Inflammatory macrophage treated with lipopolysaccharide for 4 hours (primary cell): ENCODE results near the gene LRRC37A2.
"Not testable (repeated sequence)": the region's sequence is repeated elsewhere in the genome, so short reads cannot be mapped to it uniquely, and the experiment has no call there.

Experiments used
- DNase-seq: peaks from one replicate; pipeline ENCODE4 v3.0.0-alpha.2; 2020

Gene LRRC37A2

DNA sequence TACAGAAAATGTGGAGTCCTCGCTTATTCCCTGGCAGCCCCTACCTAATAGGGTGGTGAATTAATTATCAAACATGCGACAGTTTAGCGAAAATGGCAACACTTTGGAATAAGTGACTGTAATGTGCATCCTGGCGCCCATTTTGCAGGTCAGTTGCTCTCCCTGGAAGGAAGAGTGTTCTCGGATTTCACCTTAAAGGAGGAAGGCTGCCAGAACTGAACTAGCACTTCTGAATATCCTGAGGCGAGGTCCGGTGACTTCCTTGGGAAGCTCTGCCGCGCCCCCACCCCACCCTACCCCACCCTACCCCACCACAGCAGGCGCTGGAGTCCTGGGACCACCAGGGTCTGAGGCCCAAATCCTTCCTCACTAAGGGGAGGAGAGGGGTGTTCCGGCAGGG is at the start of gene LRRC37A2:
LRRC37A2 (plus strand) TSS at position 301 of the 400 bp plus-strand sequence. CDS start 245 bp downstream, outside the sequence.
- DNase-seq, result not testable (repeated sequence)

DNA sequence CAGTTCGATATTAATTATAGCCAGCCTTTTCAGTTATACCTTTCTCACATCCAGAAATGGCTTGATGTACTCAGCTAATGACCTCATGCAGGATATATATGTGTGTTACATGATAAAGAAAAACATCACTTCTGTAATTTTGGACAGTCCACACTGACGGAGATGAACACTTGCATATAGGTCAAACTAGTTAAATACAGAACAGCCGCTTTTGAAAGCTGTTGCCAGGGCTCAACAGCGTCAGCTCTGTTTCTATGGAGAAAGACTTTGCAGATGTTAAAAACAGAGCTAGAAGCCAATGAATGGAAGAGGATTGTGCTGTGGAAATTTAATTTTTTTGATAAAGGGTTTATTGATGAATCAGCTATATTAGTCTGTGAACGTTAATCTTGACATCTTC is 44.6 kb upstream of the LRRC37A2 start:
- DNase-seq, result not testable (repeated sequence)

DNA sequence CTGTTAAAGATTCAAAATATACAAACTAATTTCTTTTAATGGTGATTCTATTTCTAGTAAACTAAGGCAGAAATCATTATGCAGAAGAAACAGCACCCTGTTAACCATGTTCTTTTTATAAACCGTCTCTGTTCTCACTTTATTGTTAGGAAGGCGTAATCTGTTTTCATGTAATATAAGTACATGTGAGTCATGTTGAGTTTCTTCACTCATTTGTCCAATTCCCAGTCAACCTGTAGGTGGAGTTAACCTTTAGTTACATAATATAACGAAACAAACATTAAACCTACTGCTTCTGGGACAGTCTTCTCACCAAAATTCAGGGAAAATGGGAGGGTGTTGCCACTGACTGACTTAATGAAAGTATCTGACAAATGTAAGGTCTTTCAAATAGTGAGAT is 37.8 kb upstream of the LRRC37A2 start:
- DNase-seq, result not testable (repeated sequence)

DNA sequence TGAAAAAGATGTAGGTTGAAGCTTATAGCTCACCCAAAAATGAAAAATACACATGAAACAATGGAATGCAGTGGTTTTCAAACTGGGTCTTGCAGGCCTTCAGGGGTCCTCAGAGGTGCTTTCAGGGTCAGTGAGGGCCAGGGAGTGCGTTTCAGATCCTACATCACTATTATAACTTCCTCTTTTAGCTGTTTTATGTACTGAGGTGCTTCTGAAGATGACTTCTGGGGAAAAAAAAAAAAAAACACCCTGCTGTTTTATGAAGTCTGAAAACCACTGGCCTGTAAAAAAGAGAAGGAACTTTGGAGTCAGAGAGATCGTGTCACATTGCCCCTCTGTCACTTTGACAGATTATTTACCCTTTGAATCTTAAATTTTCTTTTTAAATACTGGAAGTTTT is 36.7 kb upstream of the LRRC37A2 start:
- DNase-seq, result not testable (repeated sequence)

DNA sequence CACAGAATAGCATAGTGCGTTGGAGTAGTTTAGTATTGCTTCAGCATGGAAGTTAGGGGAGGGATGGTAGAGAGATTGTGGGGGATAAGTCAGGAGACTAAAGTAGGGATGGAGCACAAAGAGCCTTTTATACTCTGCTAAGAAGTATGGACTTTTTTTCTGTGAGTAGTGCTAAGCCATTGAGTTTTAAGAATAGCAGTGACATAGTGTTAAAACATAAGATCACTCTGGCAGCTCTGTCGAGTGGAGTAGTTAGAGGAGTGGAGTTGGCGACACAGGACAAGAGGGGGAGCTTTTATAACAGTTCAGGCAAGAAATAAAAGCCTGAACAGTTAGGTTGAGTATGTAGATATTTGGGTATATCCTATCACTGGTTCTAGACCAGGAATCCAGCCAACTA is 33.4 kb upstream of the LRRC37A2 start:
- DNase-seq, result not testable (repeated sequence)

DNA sequence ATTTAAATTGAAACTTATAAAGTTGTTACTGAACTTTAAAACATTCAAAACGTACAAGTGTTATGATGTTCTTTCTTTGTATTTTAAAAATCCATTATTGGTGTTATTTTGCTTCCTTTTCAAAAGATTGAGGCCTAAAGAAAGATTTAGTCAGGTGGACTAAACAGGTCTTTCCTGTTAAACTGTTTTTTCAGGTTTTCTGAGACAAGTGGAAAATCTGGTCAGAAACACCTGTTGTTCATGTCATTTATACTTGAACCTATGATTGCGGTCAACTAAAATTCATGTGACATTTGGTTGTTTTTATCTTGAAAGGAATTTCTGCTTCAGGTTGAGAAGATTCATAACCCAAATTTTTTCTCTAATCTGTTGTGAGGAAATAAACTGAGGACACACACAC is 31.0 kb upstream of the LRRC37A2 start:
- DNase-seq, result not testable (repeated sequence)

DNA sequence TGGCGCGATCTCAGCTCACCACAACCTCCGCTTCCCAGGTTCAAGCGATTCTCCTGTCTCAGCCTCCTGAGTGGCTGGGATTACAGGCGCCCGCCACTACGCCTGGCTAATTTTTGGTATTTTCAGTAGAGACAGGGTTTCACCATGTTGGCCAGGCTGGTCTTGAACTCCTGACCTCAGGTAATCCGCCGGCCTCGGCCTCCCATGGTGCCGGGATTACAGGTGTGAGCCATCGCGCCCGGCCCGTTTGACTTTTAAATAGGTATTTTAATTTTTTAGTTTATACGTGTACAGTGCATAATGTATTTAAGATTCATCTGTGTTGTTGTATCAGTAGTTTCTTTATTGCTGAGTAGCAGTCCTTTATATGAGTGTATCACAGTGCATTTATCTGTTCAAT is 20.2 kb upstream of the LRRC37A2 start:
- DNase-seq, result not testable (repeated sequence)

DNA sequence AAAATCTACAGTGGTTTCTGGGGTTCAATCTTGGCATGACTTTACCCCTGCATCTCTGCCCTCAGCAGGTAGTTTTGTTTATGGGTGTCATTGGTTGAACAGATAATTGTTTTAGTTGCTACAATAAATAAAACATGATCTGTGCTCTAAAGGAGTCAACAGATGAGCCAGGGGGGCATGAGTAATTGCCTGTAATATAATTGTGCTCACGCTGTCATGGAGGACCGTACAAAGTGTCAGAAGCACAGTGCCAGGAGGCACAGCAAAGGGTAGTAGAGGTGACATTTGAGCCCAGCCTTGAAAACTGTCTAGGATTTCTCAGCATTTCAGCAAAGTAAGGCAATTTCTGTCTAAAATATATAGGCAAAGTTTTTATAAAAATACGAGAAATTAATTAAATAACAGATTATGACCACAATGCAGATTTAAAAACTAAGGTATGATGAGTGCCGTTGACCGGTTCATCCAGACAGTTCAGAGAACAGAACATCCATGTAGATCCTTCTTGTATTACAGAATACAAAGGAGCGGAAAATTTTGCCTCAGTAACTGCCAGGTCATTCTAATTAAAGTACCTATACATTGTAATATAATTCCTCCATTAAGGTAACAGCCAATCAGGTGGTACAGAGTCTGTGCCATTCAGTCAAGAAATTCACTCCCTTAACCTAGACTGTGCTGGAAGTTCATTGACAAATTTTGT is 12.7 kb upstream of the LRRC37A2 start:
- not testable (repeated sequence) for DNase-seq

DNA sequence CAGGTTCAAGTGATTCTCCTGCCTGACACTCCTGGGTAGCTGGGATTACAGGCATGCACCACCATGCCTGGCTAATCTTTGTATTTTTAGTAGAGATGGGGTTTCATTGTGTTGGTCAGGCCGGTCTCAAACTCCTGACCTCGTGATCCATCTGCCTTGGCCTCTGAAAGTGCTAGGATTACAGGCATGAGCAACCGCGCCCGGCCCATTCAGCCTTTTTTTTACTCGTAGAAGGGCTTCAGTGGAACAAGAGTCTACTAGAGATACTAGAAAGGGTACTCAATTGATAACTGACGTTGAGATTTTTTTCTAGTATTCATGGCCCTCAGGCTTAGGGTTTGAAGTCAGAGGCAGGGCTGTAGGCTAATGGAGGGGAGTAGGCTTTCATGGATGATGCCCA is 6.4 kb upstream of the LRRC37A2 start:
- not testable (repeated sequence) for DNase-seq

DNA sequence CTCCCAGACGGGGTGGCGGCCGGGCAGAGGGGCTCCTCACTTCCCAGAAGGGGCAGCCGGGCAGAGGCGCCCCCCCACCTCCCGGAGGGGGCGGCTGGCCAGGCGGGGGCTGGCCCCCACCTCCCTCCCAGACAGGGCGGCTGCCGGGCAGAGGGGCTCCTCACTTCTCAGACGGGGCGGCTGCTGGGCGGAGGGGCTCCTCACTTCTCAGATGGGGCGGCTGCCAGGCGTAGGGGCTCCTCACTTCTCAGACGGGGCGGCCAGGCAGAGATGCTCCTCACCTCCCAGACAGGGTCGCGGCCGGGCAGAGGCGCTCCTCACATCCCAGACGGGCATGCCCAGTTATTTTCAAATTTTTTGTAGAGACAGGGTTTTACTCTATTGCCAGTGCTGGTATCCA is 22.4 kb downstream of the LRRC37A2 start:
- not testable (repeated sequence) for DNase-seq

DNA sequence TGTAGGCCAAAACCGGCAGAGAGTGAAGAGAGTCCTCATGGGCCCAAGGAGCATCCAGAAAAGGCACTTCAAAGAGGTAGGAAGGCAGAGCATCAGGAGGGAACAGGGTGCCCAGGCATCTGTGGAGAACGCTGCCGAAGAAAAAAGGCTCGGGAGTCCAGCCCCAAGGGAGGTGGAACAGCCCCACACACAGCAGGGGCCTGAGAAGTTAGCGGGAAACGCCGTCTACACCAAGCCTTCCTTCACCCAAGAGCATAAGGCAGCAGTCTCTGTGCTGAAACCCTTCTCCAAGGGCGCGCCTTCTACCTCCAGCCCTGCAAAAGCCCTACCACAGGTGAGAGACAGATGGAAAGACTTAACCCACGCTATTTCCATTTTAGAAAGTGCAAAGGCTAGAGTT is 36.3 kb downstream of the LRRC37A2 start:
- DNase-seq, result not testable (repeated sequence)

DNA sequence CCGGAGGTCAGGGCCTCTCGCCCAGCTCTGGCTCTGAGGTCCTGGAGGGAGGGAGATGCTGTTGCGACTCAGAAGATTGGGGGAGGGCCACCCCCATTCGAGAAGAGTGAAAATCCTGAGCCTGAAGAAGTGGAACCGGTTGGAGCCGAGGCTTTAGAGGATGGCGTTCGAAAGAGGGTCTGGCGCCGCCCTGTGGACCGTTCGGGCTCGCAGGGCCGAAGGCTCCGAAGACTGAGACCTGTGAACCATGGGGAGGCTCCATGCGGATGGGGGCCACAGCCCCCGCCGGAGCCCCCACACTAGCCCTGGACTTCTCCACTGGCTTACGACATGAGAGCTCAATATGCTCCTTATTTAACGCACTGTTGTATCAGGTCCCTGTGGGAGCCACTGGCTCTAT is 46.9 kb downstream of the LRRC37A2 start:
- DNase-seq, result not testable (repeated sequence)

DNA sequence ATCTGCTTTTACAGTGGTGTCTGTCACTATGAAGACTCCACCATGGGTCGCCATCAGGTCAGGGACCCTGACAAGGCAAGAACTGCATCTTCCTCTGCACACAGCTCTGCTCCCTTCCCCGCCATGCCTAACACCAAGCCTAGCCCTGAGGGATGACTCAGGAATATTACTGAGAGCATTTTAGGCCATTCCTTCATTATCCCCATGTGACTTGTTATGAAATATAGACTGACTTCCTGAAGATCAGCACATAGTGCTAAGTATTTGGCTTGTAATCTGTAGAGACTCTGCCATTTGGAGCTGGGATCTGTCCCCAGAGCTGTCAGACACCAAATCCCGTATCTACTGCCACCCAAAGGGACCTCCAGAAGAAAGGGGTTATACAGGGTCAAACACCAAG is 47.8 kb downstream of the LRRC37A2 start:
- DNase-seq, result not testable (repeated sequence)

DNA sequence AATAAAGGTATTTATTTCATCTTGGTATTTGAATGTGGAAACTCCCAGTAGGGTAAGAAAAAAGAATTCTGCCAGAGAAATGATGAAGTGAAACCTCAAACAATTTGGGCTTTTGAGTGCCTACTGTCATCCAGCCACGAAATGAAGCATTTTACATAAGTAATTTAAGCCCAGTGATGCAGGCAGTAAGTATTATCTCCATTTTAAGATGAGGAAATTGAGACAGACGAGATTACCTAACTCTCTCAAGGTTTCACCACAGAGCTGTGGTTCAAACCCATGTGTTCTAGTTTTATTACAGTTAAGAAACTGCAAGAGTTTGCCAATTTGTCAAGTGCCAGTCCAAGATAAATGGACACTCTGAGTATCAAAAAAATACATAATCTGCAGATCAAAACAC is 54.0 kb downstream of the LRRC37A2 start:
- DNase-seq, result not testable (repeated sequence)

DNA sequence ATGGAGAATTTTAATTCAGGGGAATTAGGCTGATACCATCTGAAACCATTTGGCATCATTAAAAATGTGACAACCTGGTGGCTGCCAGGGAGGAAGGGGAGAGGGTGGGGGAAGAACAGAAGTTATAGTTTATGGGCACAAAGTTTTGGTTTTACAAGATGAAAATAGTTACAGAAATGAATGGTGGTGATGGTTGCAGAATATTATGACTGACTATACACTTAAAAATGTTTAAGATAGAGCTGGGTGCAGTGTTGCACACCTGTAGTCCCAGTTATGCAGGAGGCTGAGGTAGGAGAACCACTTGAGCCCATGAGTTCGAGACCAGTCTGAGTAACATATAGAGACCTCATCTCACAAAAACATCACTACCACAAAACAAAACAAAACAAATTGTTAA is 54.7 kb downstream of the LRRC37A2 start:
- DNase-seq, result not testable (repeated sequence)

DNA sequence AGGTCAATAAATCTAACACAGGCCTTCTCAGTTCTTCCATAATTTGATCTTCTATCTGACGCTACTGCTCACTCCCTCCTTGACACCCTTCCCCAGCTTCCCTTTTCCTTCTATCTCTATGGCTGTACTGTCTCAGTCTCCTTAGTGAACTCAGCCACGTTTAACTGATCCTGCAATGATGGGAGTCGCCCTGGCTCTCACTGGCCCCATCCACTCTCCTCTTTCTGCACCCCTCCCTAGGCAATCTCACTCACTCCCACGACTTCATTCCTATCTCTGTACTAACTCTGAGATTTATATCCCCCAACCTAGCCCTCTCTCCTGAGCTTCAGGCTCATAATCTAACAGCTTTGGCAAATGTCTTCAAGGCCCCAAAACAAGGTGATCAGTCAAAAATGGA is 59.5 kb downstream of the LRRC37A2 start:
- not testable (repeated sequence) for DNase-seq

DNA sequence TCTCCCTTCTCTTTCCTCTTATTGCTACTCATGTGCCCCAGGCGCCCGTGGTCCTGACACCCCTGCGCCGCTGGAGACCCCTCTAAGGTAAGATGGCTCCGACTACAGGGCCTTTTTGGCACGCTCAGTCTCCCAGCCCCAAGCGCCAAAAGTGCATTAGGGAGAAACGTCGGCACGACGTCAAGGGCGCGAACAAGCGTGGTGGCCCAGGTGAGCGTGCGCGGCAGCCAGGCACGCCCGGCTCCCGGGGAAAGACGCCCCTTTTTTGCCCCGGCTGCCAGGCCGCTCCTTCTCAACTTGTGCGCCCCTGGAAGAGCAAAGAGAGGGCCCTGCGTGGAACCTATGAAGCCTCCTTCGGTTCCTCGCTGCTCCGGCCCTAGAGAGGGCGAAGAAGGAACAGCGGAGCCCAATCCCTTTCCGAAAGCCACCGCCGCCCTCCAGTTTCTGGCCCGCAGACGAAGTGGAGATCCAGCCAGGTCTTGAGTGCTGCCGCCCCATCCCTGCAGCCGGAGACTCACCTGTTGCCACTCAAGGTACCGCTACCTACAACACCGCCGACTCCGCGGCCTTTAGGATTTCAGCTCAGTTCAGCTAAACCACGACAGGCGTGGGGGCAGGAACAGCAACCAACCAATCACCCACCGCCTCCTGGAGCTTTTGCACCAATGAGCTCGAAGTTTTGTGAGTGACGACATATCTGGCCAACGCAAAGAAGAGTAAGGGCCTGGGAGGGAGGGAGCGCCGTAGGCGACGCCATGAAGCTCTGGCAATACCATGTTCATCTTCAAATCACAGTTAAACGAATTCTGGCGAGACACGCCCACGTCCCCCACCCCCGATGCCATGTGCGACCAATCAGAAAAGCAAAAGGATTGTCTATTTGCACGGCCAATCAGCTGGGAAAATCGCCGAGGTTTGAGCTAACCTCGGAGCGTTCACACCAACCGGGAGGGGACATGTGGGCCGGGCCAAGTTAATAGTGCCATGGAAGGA is 67.1 kb downstream of the LRRC37A2 start, which contains the start of gene ARL17A:
ARL17A (minus strand) TSS at position 609 of the 993 bp plus-strand sequence. CDS start 3,369 bp downstream, outside the sequence.
- not testable (repeated sequence) for DNase-seq

DNA sequence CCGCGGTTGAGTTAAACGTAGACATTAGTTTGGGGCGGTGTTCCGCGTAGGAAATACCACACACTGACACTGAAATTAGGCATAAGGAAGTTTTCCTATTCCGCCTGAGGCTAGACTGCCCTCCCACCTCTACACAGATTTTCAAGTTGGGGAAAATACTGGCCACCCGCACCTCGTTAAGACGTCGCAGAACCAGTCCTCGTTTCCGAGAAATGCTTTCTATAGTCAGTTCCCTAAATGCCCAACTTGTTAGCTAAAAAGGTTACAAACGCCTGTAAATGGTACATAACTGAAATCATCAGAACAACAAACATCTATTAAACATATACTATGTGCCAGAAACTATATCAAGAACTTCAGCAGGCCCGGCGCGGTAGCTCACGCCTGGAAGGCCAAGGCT is 67.8 kb downstream of the LRRC37A2 start:
- DNase-seq, result not testable (repeated sequence)

DNA sequence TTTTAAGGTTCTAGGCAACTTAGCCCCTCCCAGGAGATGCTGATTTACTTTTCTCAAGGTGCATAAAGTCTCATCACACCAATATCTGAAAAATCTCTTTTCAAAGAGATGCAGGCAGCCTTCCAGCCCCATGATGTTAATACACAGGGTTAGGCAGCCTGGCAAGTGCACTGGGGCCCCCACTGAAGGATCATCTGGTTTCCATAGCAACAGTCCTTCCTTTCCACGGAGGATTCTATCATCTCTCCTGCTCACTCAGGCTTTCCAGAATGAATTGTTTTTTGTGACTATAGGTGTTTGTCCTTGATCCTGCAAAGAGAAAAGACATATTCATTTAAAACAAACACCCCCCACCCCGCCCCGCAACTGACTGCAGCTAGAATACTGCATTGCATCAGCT is 73.2 kb downstream of the LRRC37A2 start:
- DNase-seq, result not testable (repeated sequence)

DNA sequence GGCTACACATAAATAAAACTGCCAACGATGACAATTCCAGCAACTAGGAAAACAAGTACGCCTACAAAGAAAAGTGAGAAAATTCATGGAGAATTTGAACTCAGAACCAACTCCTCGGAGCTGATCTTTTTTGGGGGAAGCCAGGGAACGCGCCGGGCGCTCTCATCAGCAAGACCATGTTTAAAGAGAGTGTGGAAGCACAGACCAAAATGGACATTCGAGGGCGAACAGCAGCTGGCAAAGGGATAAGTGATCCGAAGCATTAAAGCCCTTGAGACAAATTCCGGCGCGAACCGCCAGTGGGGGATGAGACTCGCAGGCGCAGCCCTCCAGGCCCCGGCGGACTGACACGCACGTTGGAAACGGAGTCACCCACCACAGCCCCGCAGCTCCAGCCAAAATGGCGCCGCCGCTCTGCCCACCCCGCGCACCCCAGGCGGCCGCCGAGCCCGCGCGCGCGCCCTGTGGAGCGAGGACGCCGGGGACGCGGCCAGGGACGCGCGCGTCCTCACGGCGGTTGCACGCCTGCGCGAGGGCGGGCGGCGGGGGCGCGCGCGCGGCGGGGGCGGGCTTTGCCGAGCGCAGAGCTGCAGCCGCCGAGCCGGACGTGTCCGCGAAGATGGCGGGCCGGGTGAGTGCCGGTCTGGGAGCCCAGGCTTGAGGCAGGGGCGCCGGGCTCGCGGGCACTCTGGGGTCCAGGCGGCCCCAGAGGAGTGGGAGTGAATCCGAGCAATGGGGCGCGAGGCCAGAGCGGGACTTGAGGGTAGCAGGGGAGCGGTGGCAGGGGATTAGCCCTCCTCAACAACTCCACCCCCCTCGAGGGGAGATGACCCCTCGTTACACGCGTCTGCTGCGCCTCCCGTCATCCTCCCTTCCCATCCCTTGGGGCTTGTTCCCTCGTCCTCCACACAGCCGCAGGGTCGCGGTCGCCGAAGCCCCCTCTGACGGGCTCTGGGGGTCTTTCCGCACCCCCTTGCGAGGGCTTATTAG is 78.2 kb downstream of the LRRC37A2 start, which contains the start of gene NSF:
NSF (plus strand) TSS at position 513 of the 990 bp plus-strand sequence; CDS start at position 620, 107 bp downstream.
- not testable (repeated sequence) for DNase-seq

DNA sequence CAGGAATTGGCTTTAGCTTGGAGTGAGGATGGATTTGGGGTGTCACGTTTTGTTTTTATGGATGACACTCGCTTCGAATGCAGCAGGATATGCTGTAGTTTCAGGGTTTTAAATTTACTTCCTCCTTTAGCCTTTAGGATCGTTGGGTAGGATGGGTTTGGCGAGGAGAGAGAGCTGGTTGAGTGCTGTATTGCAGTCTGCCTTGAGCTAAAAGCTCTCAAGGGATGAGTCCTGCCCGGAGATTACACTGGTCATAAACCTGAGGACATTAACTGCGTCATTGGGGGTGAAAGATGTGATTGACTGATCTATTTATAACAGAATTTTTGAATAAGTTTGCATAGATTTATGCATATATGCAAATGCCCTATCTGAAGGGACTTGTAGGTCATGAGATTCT is 79.1 kb downstream of the LRRC37A2 start:
- not testable (repeated sequence) for DNase-seq

DNA sequence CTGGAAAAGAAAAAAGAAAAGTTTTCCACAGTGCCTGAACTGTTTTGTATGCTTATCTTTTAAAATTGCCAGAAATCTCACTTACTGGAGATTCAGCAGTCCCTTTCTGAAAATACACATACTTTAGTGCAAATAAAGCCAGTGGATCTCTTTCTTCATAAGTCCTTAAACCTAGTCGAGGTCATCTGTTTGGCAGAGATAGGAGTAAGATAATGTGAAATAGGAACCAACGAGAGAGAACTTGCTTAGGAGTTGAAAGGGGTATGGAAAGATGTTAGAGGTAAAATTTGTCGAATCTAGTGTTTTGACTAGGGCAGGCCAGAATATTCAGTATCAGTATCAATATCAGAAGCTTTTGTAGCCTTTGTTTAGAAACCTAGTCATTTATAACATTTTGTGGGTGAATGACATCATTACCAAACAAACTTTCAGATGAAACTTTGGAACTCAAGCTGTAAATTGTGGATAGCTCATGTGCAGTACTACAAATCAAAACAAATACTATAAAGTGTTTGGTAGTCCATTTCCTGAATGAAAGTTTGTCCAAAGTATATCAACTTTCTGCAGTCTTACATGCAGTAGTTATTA is 86.2 kb downstream of the LRRC37A2 start:
- DNase-seq, result not testable (repeated sequence)
